NB4 (cell line): ENCODE measurements around the gene POLR2E.

Source experiments
- DNase-seq: peaks from one replicate; pipeline ENCODE4 v3.0.0; 2010; ENCODE audit warnings: low read depth
- H3K4me3 ChIP-seq: one replicate; pipeline ENCODE4 v1.5.1; 2011; ENCODE audit warnings: mild to moderate bottlenecking, low read depth, low read length, moderate library complexity
- CTCF ChIP-seq: IDR thresholded peaks from one replicate; pipeline ENCODE4 v1.5.1; 2012; ENCODE audit warnings: low read depth, low read length
- MYC ChIP-seq: IDR thresholded peaks from 2 replicates; pipeline ENCODE4 v1.6.1; 2011; ENCODE audit warnings: low read depth, low read length
- POLR2A ChIP-seq: IDR thresholded peaks from 2 replicates; pipeline ENCODE4 v1.6.1; 2011; ENCODE audit warnings: mild to moderate bottlenecking; ENCODE audit not compliant: insufficient read length; ENCODE audit errors: extremely low read depth
- TF ChIP-seq, protein P1 (sequence below): IDR thresholded peaks from 2 replicates; pipeline ENCODE4 v1.6.1; 2011; ENCODE audit warnings: low read depth, low read length

POLR2E gene

GRCh38 chr19:1046117-1046626 is 49.0 kb downstream of the POLR2E start:
- H3K4me3 ChIP-seq = no peak overlapping the region
- TF ChIP-seq MYC (no peak), CTCF (no peak), POLR2A (no peak)
- TF ChIP-seq, protein P1, sequence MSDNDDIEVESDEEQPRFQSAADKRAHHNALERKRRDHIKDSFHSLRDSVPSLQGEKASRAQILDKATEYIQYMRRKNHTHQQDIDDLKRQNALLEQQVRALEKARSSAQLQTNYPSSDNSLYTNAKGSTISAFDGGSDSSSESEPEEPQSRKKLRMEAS = no peak
- no peak for DNase-seq

GRCh38 chr19:1045247-1045603 is 50.0 kb downstream of the POLR2E start:
- no peak for TF ChIP-seq POLR2A
- TF ChIP-seq MYC = no peak
- TF ChIP-seq, protein P1 = no peak
- no peak for TF ChIP-seq CTCF

GRCh38 chr19:1042689-1043511 is 52.3 kb downstream of the POLR2E start:
- no peak for DNase-seq
- H3K4me3 ChIP-seq = no peak overlapping the region
- TF ChIP-seq POLR2A (no peak), MYC (no peak), CTCF (no peak)
- TF ChIP-seq, protein P1 = no peak

More at GRCh38 chr19:1045247-1045603, 50.0 kb downstream of the POLR2E start:
- DNase-seq = peak; percentile 50
- no peak overlapping the region for H3K4me3 ChIP-seq

DNA sequence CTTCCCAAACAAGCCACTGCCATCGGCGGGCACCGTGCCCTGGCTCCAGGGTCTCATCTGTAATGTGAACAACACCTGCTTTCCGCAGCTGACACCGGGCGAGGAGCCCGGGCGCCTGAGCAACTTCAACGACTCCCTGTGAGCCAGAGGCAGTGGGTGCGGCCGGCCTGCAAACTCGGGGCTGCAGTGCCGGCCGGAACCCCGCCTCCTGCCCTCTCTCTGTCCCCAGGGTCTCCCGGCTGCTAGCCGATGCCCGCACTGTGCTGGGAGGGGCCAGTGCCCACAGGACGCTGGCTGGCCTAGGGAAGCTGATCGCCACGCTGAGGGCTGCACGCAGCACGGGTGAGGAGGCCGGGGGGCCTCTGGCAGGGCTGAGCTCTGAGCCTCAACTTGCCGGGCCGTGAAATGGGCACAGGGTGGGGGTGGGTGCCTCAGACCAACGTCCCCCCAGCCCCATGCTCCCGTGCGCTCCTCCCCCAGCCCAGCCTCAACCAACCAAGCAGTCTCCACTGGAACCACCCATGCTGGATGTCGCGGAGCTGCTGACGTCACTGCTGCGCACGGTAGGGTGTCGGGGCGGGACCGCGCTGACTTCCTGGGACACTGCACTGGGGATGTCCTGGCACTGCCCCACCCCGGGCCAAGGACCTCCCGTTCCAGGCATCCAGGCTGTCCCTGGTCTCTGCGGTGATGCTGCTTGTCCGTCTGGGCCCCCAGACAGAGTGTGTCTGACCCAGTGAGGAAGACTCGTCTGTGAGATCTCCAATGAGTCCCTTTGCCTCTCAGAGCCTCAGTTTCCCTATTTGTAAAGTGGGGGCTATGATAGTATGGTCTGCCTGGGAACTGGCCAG is 53.1 kb downstream of the POLR2E start:
- no peak for DNase-seq
- TF ChIP-seq, protein P1 = no peak
- no peak for TF ChIP-seq MYC
- no peak overlapping the region for H3K4me3 ChIP-seq

- TF ChIP-seq, protein P1 = no peak
- no peak for TF ChIP-seq MYC
- no peak for TF ChIP-seq POLR2A
- no peak for TF ChIP-seq CTCF
- no peak overlapping the region for H3K4me3 ChIP-seq
- DNase-seq = no peak
Observed at GRCh38 chr19:1041272-1041834, 53.8 kb downstream of the POLR2E start.
